ENCODE data around the gene ZNF808.

DNA sequence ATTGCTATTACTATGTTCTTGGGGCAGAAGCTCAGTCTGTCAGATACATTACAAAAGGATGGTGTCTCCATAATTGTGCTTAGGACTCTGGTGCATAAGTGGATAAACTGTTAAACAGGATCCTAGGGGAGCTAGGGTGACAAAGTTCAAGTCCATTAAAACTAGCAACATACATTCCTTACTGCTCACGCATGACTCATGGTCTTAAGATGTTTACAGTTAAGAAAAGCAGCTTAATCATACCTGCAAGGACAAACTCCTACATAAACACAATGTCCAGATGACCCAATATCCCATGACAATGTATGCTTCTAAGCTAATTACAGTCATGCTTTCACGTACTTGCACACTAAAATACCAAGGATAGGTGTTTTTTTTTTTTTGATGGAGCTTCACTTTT, 39.1 kb downstream of the ZNF808 start:
- TF ChIP-seq CTCF (IDR thresholded peaks at IDR 0.05) (no peak), ZFX (IDR thresholded peaks at IDR 0.05; ENCODE audit: borderline replicate concordance) (no peak)

Measured in 22Rv1 (cell line).